Loucy (cell line): ENCODE measurements around the gene LFNG.

Experiments used
- H2AFZ ChIP-seq: fragments of 200-600 bp; sonication (generic); 2 replicates; pipeline ENCODE4 v1.6.0; 2016; ENCODE audit warnings: antibody characterized with exemption, mild to moderate bottlenecking, low read length, moderate library complexity
- H3F3A ChIP-seq: fragments of 200-600 bp; 2 replicates; pipeline ENCODE4 v1.6.0; 2016; ENCODE audit warnings: antibody characterized with exemption, low read depth, mild to moderate bottlenecking
- H3K27me3 ChIP-seq: fragments of 200-600 bp; sonication (generic); 2 replicates; pipeline ENCODE4 v1.6.1; 2014; ENCODE audit warnings: low read length, mild to moderate bottlenecking; ENCODE audit not compliant: insufficient read depth, poor library complexity, severe bottlenecking
- H3K36me3 ChIP-seq: fragments of 200-600 bp; sonication (generic); 2 replicates; pipeline ENCODE4 v1.6.1; 2016; ENCODE audit warnings: low read length; ENCODE audit not compliant: insufficient read depth
- H3K4me1 ChIP-seq: fragments of 200-600 bp; sonication (generic); 2 replicates; pipeline ENCODE4 v1.5.1; 2014; ENCODE audit warnings: low read length, mild to moderate bottlenecking; ENCODE audit not compliant: insufficient read depth, poor library complexity, severe bottlenecking
- H3K4me2 ChIP-seq: fragments of 200-600 bp; sonication (generic); 2 replicates; pipeline ENCODE4 v1.6.0; 2014; ENCODE audit warnings: antibody characterized with exemption, low read length, low read depth, mild to moderate bottlenecking; ENCODE audit not compliant: poor library complexity, severe bottlenecking
- H3K4me3 ChIP-seq: fragments of 200-600 bp; sonication (generic); 2 replicates; pipeline ENCODE4 v1.5.1; 2014; ENCODE audit warnings: low read length, mild to moderate bottlenecking, mixed read lengths; ENCODE audit not compliant: poor library complexity, severe bottlenecking
- H3K79me2 ChIP-seq: fragments of 200-600 bp; sonication (generic); 2 replicates; pipeline ENCODE4 v1.6.1; 2014; ENCODE audit warnings: low read length; ENCODE audit not compliant: insufficient read depth
- H3K9ac ChIP-seq: fragments of 200-600 bp; sonication (generic); 2 replicates; pipeline ENCODE4 v1.6.0; 2014; ENCODE audit warnings: mild to moderate bottlenecking, low read depth, low read length, moderate library complexity; ENCODE audit not compliant: poor library complexity, severe bottlenecking
- H3K9me2 ChIP-seq: fragments of 200-600 bp; sonication (generic); replicated peaks from 2 replicates; pipeline ENCODE4 v1.6.1; 2016; ENCODE audit warnings: low read depth, low read length, mixed read lengths
- H3K9me3 ChIP-seq: fragments of 200-600 bp; sonication (generic); 2 replicates; pipeline ENCODE4 v1.6.1; 2014; ENCODE audit warnings: mild to moderate bottlenecking, antibody characterized with exemption, low read length, low read depth; ENCODE audit not compliant: insufficient read depth
- H4K20me1 ChIP-seq: fragments of 200-600 bp; sonication (generic); 2 replicates; pipeline ENCODE4 v1.6.0; 2014; ENCODE audit warnings: antibody characterized with exemption, low read length, mild to moderate bottlenecking; ENCODE audit not compliant: insufficient read depth, poor library complexity, severe bottlenecking
- EZH2phosphoT487 ChIP-seq: fragments of 200-600 bp; IDR thresholded peaks from 2 replicates; pipeline ENCODE4 v1.6.1; 2018; ENCODE audit warnings: antibody characterized with exemption, mild to moderate bottlenecking, moderate library complexity, borderline replicate concordance
- TF ChIP-seq, protein P1 (sequence below): fragments of 200-600 bp; sonication (generic); conservative IDR thresholded peaks from 2 replicates; pipeline ENCODE4 v1.5.1; 2014; ENCODE audit warnings: mild to moderate bottlenecking, antibody characterized with exemption, low read length

Gene LFNG

DNA sequence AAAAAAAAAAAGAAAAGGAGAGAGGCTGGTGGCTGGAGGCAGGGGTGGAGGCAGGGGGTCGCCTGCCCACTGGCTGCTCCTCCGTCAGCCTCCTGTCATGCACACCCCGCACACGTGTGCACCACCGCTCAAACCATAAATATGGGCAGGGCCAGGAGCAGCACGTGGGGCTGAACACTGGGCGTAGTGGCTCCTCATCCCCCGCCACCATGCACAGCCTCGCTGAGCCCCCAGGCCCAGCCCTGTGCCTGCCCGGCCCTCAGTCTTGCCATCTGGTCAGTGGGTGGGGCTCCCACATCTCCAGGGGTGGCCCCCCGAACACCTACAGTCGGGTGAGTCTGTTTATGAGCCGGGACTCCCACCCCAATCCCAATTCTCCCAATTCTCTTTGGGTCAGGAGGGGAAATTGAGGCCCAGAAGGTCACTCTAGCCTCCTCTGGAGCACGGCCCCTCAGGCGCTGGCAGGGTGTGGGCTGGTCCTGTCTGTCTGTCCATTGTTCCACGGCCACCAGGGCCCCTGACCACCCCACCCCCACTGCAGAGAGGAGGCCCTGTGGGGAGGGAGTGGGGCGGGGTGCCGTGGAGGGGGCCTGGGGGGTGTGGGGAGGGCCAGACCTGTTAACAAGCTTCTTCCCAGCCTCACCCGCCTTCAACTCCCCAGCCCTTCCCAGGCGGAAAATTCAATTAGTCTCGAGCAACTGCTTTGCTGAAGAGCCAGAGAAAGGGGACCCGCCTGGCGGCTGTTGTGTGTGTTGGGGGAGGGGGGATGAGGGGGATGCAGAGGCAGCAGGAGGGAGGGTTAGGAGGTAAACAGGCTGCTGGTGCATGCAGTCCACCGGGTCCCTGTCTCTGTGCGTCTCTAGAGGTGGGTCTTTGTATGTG is 23.9 kb upstream of the LFNG start:
- H3K4me1 ChIP-seq = no peaks in the 10 kb centered on the region
- no peak overlapping the region for H3K4me2 ChIP-seq
- H3K27me3 ChIP-seq = no peaks in the 10 kb centered on the region
- no peak overlapping the region for H3K9ac ChIP-seq
- no peaks in the 10 kb centered on the region for H4K20me1 ChIP-seq
- no peaks in the 10 kb centered on the region for H3K9me2 ChIP-seq
- H3K79me2 ChIP-seq = no peaks in the 10 kb centered on the region
- H2AFZ ChIP-seq = no peak overlapping the region
- no peaks in the 10 kb centered on the region for H3K9me3 ChIP-seq
- no peaks in the 10 kb centered on the region for H3K36me3 ChIP-seq
- H3F3A ChIP-seq = no peaks in the 10 kb centered on the region
- no peak for TF ChIP-seq EZH2phosphoT487
- TF ChIP-seq, protein P1, sequence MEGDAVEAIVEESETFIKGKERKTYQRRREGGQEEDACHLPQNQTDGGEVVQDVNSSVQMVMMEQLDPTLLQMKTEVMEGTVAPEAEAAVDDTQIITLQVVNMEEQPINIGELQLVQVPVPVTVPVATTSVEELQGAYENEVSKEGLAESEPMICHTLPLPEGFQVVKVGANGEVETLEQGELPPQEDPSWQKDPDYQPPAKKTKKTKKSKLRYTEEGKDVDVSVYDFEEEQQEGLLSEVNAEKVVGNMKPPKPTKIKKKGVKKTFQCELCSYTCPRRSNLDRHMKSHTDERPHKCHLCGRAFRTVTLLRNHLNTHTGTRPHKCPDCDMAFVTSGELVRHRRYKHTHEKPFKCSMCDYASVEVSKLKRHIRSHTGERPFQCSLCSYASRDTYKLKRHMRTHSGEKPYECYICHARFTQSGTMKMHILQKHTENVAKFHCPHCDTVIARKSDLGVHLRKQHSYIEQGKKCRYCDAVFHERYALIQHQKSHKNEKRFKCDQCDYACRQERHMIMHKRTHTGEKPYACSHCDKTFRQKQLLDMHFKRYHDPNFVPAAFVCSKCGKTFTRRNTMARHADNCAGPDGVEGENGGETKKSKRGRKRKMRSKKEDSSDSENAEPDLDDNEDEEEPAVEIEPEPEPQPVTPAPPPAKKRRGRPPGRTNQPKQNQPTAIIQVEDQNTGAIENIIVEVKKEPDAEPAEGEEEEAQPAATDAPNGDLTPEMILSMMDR = no peak
- H3K4me3 ChIP-seq = no peak overlapping the region

DNA sequence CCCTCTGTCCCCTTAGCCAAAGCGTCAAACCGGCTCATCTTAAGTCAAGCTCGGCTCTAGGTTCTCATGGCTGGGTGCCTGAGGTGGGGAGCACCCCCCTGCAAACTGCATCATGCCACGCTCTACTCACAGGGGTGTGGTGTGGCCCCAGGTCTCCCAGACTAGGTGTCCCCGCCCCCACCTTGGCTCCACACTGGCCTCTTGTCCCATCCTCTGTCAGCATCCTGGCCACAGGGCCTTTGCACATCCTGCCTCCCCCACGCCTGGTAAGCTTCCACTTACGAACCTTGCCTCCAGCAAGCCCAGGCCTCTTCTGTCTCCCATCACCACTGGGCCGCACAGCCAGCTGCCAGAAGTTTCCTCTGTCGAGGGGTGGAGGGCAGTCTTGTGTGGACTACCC is 23.2 kb upstream of the LFNG start:
- Histone ChIP-seq H3K4me2 (no peak overlapping the region), H3K79me2 (no peaks in the 10 kb centered on the region), H3K27me3 (no peaks in the 10 kb centered on the region), H3K36me3 (no peaks in the 10 kb centered on the region), H2AFZ (no peak overlapping the region), H3F3A (no peaks in the 10 kb centered on the region), H3K9me3 (no peaks in the 10 kb centered on the region), H3K4me3 (no peak overlapping the region), H3K4me1 (no peaks in the 10 kb centered on the region), H3K9me2 (no peaks in the 10 kb centered on the region), H4K20me1 (no peaks in the 10 kb centered on the region), H3K9ac (no peak overlapping the region)
- TF ChIP-seq, protein P1 = no peak
- TF ChIP-seq EZH2phosphoT487 = no peak

DNA sequence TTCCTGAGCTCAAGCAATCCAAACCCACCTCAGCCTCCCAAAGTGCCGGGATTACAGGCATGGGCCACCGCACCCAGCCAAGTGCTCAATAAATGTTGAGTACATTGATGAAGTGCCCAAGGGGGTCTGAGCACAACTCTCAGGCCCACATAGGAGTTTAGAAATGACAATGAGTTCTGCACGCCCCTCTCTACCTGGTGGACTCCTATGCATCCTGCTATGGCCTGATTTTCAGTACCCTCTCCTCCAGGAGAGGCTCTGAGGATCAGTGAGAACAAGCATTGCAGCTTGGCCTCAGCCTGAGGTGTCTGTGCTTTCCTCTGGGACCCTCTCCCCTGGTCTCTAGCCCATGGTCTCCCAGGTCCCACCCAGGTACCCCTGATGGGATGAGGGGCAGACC is 22.5 kb upstream of the LFNG start:
- no peak overlapping the region for H3K4me2 ChIP-seq

More for the DNA sequence above, 22.5 kb upstream of the LFNG start:
- TF ChIP-seq, protein P1 = no peak
- TF ChIP-seq EZH2phosphoT487 = no peak
- Histone ChIP-seq H4K20me1 (no peaks in the 10 kb centered on the region), H3K36me3 (no peaks in the 10 kb centered on the region), H3K9me2 (no peaks in the 10 kb centered on the region), H3K9ac (no peak overlapping the region), H3K27me3 (no peaks in the 10 kb centered on the region), H3K79me2 (no peaks in the 10 kb centered on the region), H3F3A (no peaks in the 10 kb centered on the region), H2AFZ (no peak overlapping the region), H3K4me1 (no peaks in the 10 kb centered on the region), H3K9me3 (no peaks in the 10 kb centered on the region), H3K4me3 (no peak overlapping the region)
